Central memory CD8-positive, alpha-beta T cell (primary cell): Measurements from ENCODE around the gene FGFR4.
A peak's percentile ranks its signal among the peaks of the same experiment; 100 is the strongest.

Source experiments
- ATAC-seq: fragments of 150-1000 bp; cut with Tn5 transposase; replicated peaks from 2 replicates; pipeline ENCODE4 v1.10.0; 2022; ENCODE audit warnings: mild to moderate bottlenecking, moderate FRiP score, moderate number of reproducible peaks; ENCODE audit not compliant: poor library complexity, severe bottlenecking; ENCODE audit errors: extremely low read depth
- DNase-seq, 2 donors: peaks; one replicate each; pipeline ENCODE4 v3.0.0; 2021; ENCODE audit warnings: low spot score in 2 of 2
- H3K27ac Mint-ChIP-seq: one replicate; pipeline ENCODE4 v1.8.0; 2022; ENCODE audit warnings: low read depth, mild to moderate bottlenecking, moderate library complexity, mixed read lengths
- H3K27me3 Mint-ChIP-seq: one replicate; pipeline ENCODE4 v1.8.0; 2022; ENCODE audit warnings: mixed read lengths
- H3K36me3 Mint-ChIP-seq: one replicate; pipeline ENCODE4 v1.8.0; 2022; ENCODE audit warnings: mild to moderate bottlenecking, moderate library complexity, mixed read lengths; ENCODE audit not compliant: insufficient read depth
- H3K4me1 Mint-ChIP-seq: one replicate; pipeline ENCODE4 v1.8.0; 2022; ENCODE audit warnings: mixed read lengths
- H3K4me3 Mint-ChIP-seq: one replicate; pipeline ENCODE4 v1.8.0; 2022; ENCODE audit warnings: mild to moderate bottlenecking, moderate library complexity, mixed read lengths
- H3K9me3 Mint-ChIP-seq: one replicate; pipeline ENCODE4 v1.8.0; 2022; ENCODE audit warnings: mixed read lengths

FGFR4 gene

GRCh38 chr5:177067503-177067902, 19.2 kb upstream of the FGFR4 start:
- H3K4me3 Mint-ChIP-seq: no peak overlapping the region
- peaks cover 7% of the 10 kb centered on the region for H3K36me3 Mint-ChIP-seq
- H3K9me3 Mint-ChIP-seq: no peaks in the 10 kb centered on the region
- no peaks in the 10 kb centered on the region for H3K27me3 Mint-ChIP-seq
- H3K4me1 Mint-ChIP-seq: peaks cover 11% of the 10 kb centered on the region
- H3K27ac Mint-ChIP-seq: no peak overlapping the region
- ATAC-seq: no peak
- DNase-seq: no peak

DNA sequence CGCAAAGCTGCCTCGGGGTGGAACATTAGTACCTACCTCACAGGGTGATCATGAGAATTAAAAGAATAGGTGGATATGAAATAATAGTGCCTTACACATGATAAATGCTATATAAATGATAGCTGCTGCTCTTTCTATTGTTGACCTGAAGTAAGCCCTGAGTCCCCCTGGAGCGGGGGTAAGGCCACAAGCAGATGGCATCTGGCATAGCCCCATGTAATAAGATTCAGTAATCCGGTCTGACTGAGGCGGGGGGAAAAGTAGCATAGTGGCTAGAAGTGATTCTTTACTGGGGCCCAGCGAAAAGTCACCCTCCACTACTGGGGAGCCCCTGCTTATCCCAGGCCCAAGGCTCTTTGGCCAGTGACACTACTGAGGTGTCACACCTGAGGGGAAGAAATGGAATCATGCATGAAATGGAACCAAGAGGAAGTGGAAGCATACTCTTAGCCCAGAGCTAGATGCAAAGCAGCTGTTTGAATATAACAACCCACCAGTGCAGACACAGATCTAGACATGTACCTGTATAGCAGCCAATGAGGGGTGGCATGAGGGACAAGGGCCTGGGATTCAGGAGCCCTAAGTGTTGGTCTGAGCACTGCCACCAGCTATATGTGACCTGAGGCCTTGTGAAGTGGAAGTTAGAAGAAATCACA, 16.1 kb upstream of the FGFR4 start:
- Mint-ChIP-seq H3K4me3 (no peak overlapping the region), H3K27me3 (no peaks in the 10 kb centered on the region), H3K4me1 (peaks cover 11% of the 10 kb centered on the region), H3K27ac (no peak overlapping the region), H3K9me3 (no peaks in the 10 kb centered on the region), H3K36me3 (peaks cover 1% of the 10 kb centered on the region)
- ATAC-seq (no peak), DNase-seq (no peak)

- no peaks in the 10 kb centered on the region for H3K9me3 Mint-ChIP-seq
- DNase-seq (peak; percentile 45 to 50), ATAC-seq (peak; percentile 52)
- no peak overlapping the region for H3K4me3 Mint-ChIP-seq
- H3K36me3 Mint-ChIP-seq: peaks cover 1% of the 10 kb centered on the region
- no peaks in the 10 kb centered on the region for H3K27me3 Mint-ChIP-seq
- H3K4me1 Mint-ChIP-seq: peaks cover 11% of the 10 kb centered on the region
- H3K27ac Mint-ChIP-seq: peak overlapping the region; percentile 5
These were observed 14.9 kb upstream of the FGFR4 start for GRCh38 chr5:177071666-177072385.

DNA sequence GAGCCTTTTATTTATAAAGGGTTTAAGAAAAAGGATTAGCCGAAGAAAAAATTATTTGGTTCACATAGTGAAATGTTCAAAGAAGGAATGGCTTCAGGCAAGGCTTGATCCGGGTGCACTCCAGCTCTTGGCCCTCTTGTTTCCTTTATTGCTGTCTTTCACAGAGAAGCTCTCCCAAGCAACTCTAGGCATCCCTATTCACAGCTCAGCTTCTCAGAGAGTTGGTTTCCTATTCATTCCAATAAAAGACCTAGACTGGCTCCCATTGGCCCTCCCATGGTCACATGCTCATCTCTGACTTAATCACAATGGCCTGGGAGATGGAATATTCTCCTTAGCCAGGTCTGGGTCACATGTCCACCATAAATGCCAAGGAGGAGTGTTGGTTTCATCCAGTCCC, 9.4 kb upstream of the FGFR4 start:
- DNase-seq: no peak
- H3K27me3 Mint-ChIP-seq: peaks cover under 1% of the 10 kb centered on the region
- H3K4me3 Mint-ChIP-seq: no peak overlapping the region
- no peak for ATAC-seq
- no peaks in the 10 kb centered on the region for H3K36me3 Mint-ChIP-seq
- no peaks in the 10 kb centered on the region for H3K4me1 Mint-ChIP-seq
- no peaks in the 10 kb centered on the region for H3K9me3 Mint-ChIP-seq
- no peak overlapping the region for H3K27ac Mint-ChIP-seq

DNA sequence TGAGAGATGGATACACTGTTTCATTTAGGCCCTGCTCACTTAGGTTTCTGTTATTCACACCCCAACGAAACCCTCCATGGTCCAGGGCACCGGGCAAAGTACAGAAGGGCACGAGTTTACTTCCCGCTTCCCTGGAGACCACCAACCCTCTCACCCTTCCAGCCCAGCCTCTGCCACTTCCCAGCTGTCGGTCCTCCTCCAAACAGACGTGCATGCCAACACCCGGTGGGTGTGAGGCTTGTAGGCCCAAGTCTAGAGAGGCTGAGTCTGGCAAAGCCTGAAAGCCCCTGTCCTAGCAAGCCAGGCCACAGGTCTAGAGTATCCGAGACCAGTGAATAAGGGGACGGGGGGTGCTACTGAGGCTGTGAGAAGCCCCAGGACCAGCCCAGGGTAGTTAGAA, 7.1 kb upstream of the FGFR4 start:
- no peak for DNase-seq
- H3K27ac Mint-ChIP-seq: no peak overlapping the region
- H3K36me3 Mint-ChIP-seq: peaks cover 2% of the 10 kb centered on the region
- H3K9me3 Mint-ChIP-seq: no peaks in the 10 kb centered on the region
- no peaks in the 10 kb centered on the region for H3K4me1 Mint-ChIP-seq
- no peak for ATAC-seq
- no peak overlapping the region for H3K4me3 Mint-ChIP-seq
- peaks cover 21% of the 10 kb centered on the region for H3K27me3 Mint-ChIP-seq

GRCh38 chr5:177080265-177080664, 6.5 kb upstream of the FGFR4 start:
- no peak for DNase-seq
- Mint-ChIP-seq H3K9me3 (no peaks in the 10 kb centered on the region), H3K27me3 (peaks cover 21% of the 10 kb centered on the region), H3K4me1 (no peaks in the 10 kb centered on the region), H3K36me3 (peaks cover 2% of the 10 kb centered on the region), H3K4me3 (no peak overlapping the region), H3K27ac (no peak overlapping the region)
- no peak for ATAC-seq

- Mint-ChIP-seq H3K4me1 (peaks cover 7% of the 10 kb centered on the region), H3K9me3 (no peaks in the 10 kb centered on the region), H3K36me3 (peaks cover 4% of the 10 kb centered on the region), H3K27ac (no peak overlapping the region), H3K27me3 (peaks cover 21% of the 10 kb centered on the region), H3K4me3 (no peak overlapping the region)
- ATAC-seq: no peak
- no peak for DNase-seq
These were observed 4.9 kb upstream of the FGFR4 start for GRCh38 chr5:177081859-177082258.

- Mint-ChIP-seq H3K27me3 (peaks cover 33% of the 10 kb centered on the region), H3K4me3 (no peak overlapping the region), H3K9me3 (no peaks in the 10 kb centered on the region), H3K27ac (no peak overlapping the region), H3K36me3 (peaks cover 4% of the 10 kb centered on the region), H3K4me1 (peaks cover 13% of the 10 kb centered on the region)
- no peak for DNase-seq
- ATAC-seq: no peak
These were observed 3.4 kb upstream of the FGFR4 start for GRCh38 chr5:177083357-177083756.

DNA sequence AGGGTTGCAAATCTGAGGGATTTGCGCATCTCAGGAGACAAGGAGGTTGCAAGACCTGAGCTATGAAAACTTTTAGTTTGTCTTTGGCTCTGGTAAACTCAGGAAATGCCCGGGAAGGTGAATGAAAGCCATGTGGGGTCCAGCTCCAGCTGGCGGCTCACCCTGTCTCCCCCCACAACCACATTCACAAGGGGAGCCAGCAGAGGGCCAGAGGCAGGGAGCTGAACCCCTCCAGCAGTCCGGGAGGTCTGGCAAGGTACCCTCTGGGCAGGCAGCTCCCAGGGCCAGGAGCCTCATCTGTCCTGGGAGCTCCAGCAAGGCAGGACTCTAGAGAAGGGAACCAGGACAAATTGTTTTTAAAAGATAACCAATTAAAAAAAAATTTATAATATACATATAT, 2.5 kb upstream of the FGFR4 start:
- peaks cover 38% of the 10 kb centered on the region for H3K27me3 Mint-ChIP-seq
- no peak overlapping the region for H3K27ac Mint-ChIP-seq
- no peak overlapping the region for H3K4me3 Mint-ChIP-seq
- ATAC-seq: no peak
- peaks cover 4% of the 10 kb centered on the region for H3K36me3 Mint-ChIP-seq
- no peaks in the 10 kb centered on the region for H3K9me3 Mint-ChIP-seq
- no peak for DNase-seq
- peaks cover 13% of the 10 kb centered on the region for H3K4me1 Mint-ChIP-seq

DNA sequence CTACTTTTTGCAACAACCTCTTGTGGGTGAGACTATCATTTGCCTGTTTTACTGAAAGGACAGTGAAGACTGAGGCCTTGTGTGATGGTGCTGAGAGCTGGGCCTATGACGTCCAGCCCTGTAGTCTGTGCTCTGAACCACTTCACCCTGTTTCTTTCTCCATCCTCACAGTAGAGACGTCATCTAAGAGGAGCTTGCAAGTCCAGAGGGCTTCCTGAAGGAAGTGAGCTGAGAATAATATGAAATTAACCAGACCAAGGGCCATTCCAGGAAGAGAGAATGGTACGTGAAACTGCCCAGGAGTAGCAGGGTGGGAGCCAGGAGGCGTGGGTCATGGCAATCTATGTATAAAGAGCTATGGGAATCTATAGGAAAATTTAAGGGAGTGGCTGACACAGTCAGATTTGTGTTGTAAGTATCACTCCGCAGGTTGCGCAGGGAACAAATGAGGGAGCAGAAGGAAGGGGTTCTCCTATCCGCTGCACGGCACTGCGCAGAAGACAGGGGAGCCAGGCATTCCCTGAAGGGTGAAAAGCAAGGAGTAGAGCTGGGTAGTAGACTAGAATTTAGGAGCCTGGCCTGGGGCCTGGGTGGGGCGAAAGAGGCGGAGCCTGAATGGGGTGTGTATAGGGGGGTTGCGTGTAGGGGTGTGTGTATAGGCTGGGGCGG, 596 bp upstream of the FGFR4 start:
- Mint-ChIP-seq H3K4me3 (peak overlapping the region; percentile 72), H3K27me3 (peaks cover 38% of the 10 kb centered on the region), H3K27ac (no peak overlapping the region), H3K36me3 (peaks cover 4% of the 10 kb centered on the region), H3K4me1 (peaks cover 13% of the 10 kb centered on the region), H3K9me3 (no peaks in the 10 kb centered on the region)
- DNase-seq (no peak), ATAC-seq (no peak)

GRCh38 chr5:177087398-177088005, 787 bp downstream of the FGFR4 start:
- ATAC-seq (no peak), DNase-seq (no peak)
- H3K27ac Mint-ChIP-seq: no peak overlapping the region
- peaks cover 13% of the 10 kb centered on the region for H3K4me1 Mint-ChIP-seq
- peak overlapping the region; percentile 16 for H3K4me3 Mint-ChIP-seq
- H3K9me3 Mint-ChIP-seq: no peaks in the 10 kb centered on the region
- peaks cover 36% of the 10 kb centered on the region for H3K27me3 Mint-ChIP-seq
- H3K36me3 Mint-ChIP-seq: peaks cover 6% of the 10 kb centered on the region

DNA sequence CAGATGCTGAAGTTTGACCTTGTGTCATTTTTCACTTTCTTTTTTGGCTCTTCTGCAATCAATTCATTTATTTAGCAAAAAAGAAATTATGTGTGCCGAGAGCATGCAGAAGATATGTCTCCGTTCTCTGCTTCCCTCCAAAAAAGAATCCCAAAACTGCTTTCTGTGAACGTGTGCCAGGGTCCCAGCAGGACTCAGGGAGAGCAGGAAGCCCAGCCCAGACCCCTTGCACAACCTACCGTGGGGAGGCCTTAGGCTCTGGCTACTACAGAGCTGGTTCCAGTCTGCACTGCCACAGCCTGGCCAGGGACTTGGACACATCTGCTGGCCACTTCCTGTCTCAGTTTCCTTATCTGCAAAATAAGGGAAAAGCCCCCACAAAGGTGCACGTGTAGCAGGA, 2.4 kb downstream of the FGFR4 start:
- H3K27me3 Mint-ChIP-seq: peaks cover 20% of the 10 kb centered on the region

More for the DNA sequence above, 2.4 kb downstream of the FGFR4 start:
- Mint-ChIP-seq H3K9me3 (no peaks in the 10 kb centered on the region), H3K4me3 (no peak overlapping the region), H3K36me3 (peaks cover 6% of the 10 kb centered on the region), H3K27ac (no peak overlapping the region), H3K4me1 (peaks cover 13% of the 10 kb centered on the region)
- ATAC-seq (no peak), DNase-seq (no peak)
